K562 (cell line): Measurements from ENCODE around the gene SDR42E2. TPM values are rescaled to one million over a fixed set of nuclear protein-coding genes. Genes with fewer than 3 reads are reported as not detected.

Source experiments
- ARID3A ChIP-seq: IDR thresholded peaks from 2 replicates; pipeline ENCODE4 v1.6.1; 2012; ENCODE audit warnings: low read depth, low read length, improper control_type of control experiment, borderline replicate concordance
- BRCA1 ChIP-seq, 2 experiments: fragments of 450-650 bp in 1 of 2; sonication (generic) in 1 of 2; formaldehyde crosslinking in 1 of 2; IDR thresholded peaks; 2 replicates each; pipeline versions ENCODE4 v1.5.0 to v1.6.1; 2017 to 2020; ENCODE audit warnings: mild to moderate bottlenecking in 1 of 2, missing genetic modification reagents in 1 of 2
- CBX2 ChIP-seq: fragments of 200-600 bp; sonication (generic); IDR thresholded peaks from one replicate; pipeline ENCODE4 v1.6.1; 2012; ENCODE audit warnings: mild to moderate bottlenecking, low read length, inconsistent platforms; ENCODE audit not compliant: insufficient read depth, poor library complexity, severe bottlenecking
- CBX8 ChIP-seq: fragments of 200-600 bp; sonication (generic); IDR thresholded peaks from 2 replicates; pipeline ENCODE4 v1.6.1; 2012; ENCODE audit warnings: borderline replicate concordance, mixed run types, low read depth, mild to moderate bottlenecking, moderate library complexity, mixed read lengths, low read length, control low read depth, inconsistent platforms; ENCODE audit not compliant: poor library complexity, severe bottlenecking; ENCODE audit errors: extremely low read depth
- KDM5B ChIP-seq: fragments of 200-600 bp; sonication (generic); IDR thresholded peaks from 2 replicates; pipeline ENCODE4 v1.6.1; 2012; ENCODE audit warnings: low read depth, mild to moderate bottlenecking, moderate library complexity, low read length, control low read depth, inconsistent platforms; ENCODE audit not compliant: insufficient replicate concordance
- KHSRP ChIP-seq: fragments of 450-650 bp; IDR thresholded peaks from 2 replicates; pipeline ENCODE4 v1.6.1; 2017
- LARP7 ChIP-seq: fragments of 450-650 bp; IDR thresholded peaks from 2 replicates; pipeline ENCODE4 v1.6.1; 2016
- MXD1 ChIP-seq: fragments of 250-450 bp; sonication (Bioruptor Pico); IDR thresholded peaks from 2 replicates; pipeline ENCODE4 v1.8.0; 2021; ENCODE audit warnings: borderline replicate concordance, mild to moderate bottlenecking, moderate library complexity; ENCODE audit not compliant: poor library complexity, severe bottlenecking
- NCOA1 ChIP-seq: fragments of 450-650 bp; IDR thresholded peaks from 2 replicates; pipeline ENCODE4 v1.6.1; 2016; ENCODE audit warnings: low read depth
- NFIX ChIP-seq: fragments of 250-450 bp; sonication (Bioruptor Pico); IDR thresholded peaks from 2 replicates; pipeline ENCODE4 v1.4.0; 2020; ENCODE audit warnings: low read depth, mild to moderate bottlenecking, moderate library complexity
- PHF8 ChIP-seq: fragments of 200-600 bp; sonication (generic); IDR thresholded peaks from 2 replicates; pipeline ENCODE4 v1.6.1; 2012; ENCODE audit warnings: mixed run types, mild to moderate bottlenecking, inconsistent platforms, low read length, moderate library complexity, borderline replicate concordance
- SAFB ChIP-seq: fragments of 200-400 bp; formaldehyde crosslinking; IDR thresholded peaks from 2 replicates; pipeline ENCODE4 v1.6.1; 2017; ENCODE audit warnings: low read depth, low read length, borderline replicate concordance
- SAP30 ChIP-seq: fragments of 200-600 bp; sonication (generic); IDR thresholded peaks from 2 replicates; pipeline ENCODE4 v1.6.1; 2012; ENCODE audit warnings: borderline replicate concordance, low read depth, mild to moderate bottlenecking, moderate library complexity, low read length, control low read depth, inconsistent platforms; ENCODE audit not compliant: insufficient read depth, poor library complexity, severe bottlenecking
- SP1 ChIP-seq: sonication (generic); formaldehyde crosslinking; IDR thresholded peaks from 2 replicates; pipeline ENCODE4 v1.8.1; 2022; ENCODE audit warnings: mild to moderate bottlenecking, missing genetic modification reagents
- SRSF1 ChIP-seq: fragments of 200-400 bp; formaldehyde crosslinking; IDR thresholded peaks from 2 replicates; pipeline ENCODE4 v1.6.1; 2017; ENCODE audit warnings: mild to moderate bottlenecking, low read depth, low read length, moderate library complexity
- TOE1 ChIP-seq, 2 experiments: fragments of 450-650 bp in 1 of 2; sonication (generic) in 1 of 2; formaldehyde crosslinking in 1 of 2; IDR thresholded peaks; 2 replicates each; pipeline versions ENCODE4 v1.7.1 to v1.8.0; 2016 to 2022; ENCODE audit warnings: borderline replicate concordance in 2 of 2, mild to moderate bottlenecking in 2 of 2, antibody characterized with exemption in 1 of 2, inconsistent platforms in 1 of 2, low read depth in 1 of 2, missing genetic modification reagents in 1 of 2, moderate library complexity in 1 of 2
- ZBTB11 ChIP-seq, 3 experiments: fragments of 200-800 bp in 1 of 3; fragments of 250-450 bp in 1 of 3; fragments of 450-650 bp in 1 of 3; sonication (Bioruptor Pico) in 1 of 3; sonication (Bioruptor generic) in 1 of 3; formaldehyde crosslinking in 1 of 3; IDR thresholded peaks; 2 replicates each; pipeline versions ENCODE4 v1.6.1 to v1.8.0; 2016 to 2022; ENCODE audit warnings: mild to moderate bottlenecking in 2 of 3, missing genetic modification characterization in 2 of 3, missing compliant biosample characterization in 1 of 3, moderate library complexity in 1 of 3
- ZC3H4 ChIP-seq: sonication (generic); formaldehyde crosslinking; IDR thresholded peaks from 2 replicates; pipeline ENCODE4 v1.9.0; 2021; ENCODE audit warnings: missing genetic modification reagents, borderline replicate concordance
- ZFP1 ChIP-seq: fragments of 450-650 bp; formaldehyde crosslinking; IDR thresholded peaks from 2 replicates; pipeline ENCODE4 v1.4.0; 2020; ENCODE audit warnings: mild to moderate bottlenecking, mixed read lengths
- ZNF316 ChIP-seq: fragments of 450-650 bp; IDR thresholded peaks from 2 replicates; pipeline ENCODE4 v1.6.1; 2016
- polyA plus RNA-seq, 8 experiments: library from polyadenylated mRNA; depleted of rRNA in 4 of 8; stranded (reverse) in 5 of 8; unstranded in 3 of 8; fragments of >200 nt; fragmentation: Nextera tagmentation in 2 of 8; fragmentation: Illumina TruSeq in 1 of 8; extraction: Ambion mirVana in 2 of 8; extraction: Trizol in 1 of 8; gene quantifications; 2 replicates each; pipeline versions ENCODE4 v1.2.1 to v1.2.3, GENCODE V29; 2011 to 2014; ENCODE audit warnings: inconsistent platforms in 1 of 8, missing spikeins in 1 of 8
- total RNA-seq, 7 experiments: library from RNA; depleted of rRNA in 6 of 7; stranded (reverse); fragments of >200 nt in 6 of 7; fragmentation: Illumina TruSeq in 2 of 7; extraction: Trizol in 2 of 7; gene quantifications; 2 replicates each; pipeline versions ENCODE4 v1.2.1 to v1.2.3, GENCODE V29; 2011 to 2021; ENCODE audit warnings: low replicate concordance in 1 of 7

SDR42E2 gene
- total and polyA plus RNA-seq, 9 of the 15 experiments (the other 6 are each of a cell fraction or from before 2014, with no cell fraction given) = 0.03 to 0.07 (median 0.04) TPM; not detected in 4

- no peak for TF ChIP-seq ARID3A
- no peak for TF ChIP-seq PHF8
- TF ChIP-seq TOE1 (IDR thresholded peaks at IDR 0.05; ENCODE audit: borderline replicate concordance) = no peak
- no peak for TF ChIP-seq TOE1 (CRISPR knock-in tag; IDR thresholded peaks at IDR 0.05; ENCODE audit: borderline replicate concordance, low read depth)
- TF ChIP-seq BRCA1 (IDR thresholded peaks at IDR 0.05) = no peak
- TF ChIP-seq BRCA1 (CRISPR knock-in tag; IDR thresholded peaks at IDR 0.05) = no peak
- no peak for TF ChIP-seq SAP30
- no peak for TF ChIP-seq SAFB
- no peak for TF ChIP-seq NFIX (CRISPR knock-in tag)
- no peak for TF ChIP-seq ZFP1 (CRISPR knock-in tag)
- no peak for TF ChIP-seq NCOA1
- TF ChIP-seq KDM5B = peak; percentile 29
- TF ChIP-seq SRSF1 = no peak
- no peak for TF ChIP-seq MXD1 (CRISPR knock-in tag)
- TF ChIP-seq LARP7 = no peak
- no peak for TF ChIP-seq CBX2
- no peak for TF ChIP-seq ZBTB11 (CRISPR knock-in tag; IDR thresholded peaks at IDR 0.05)
- no peak for TF ChIP-seq KHSRP
- TF ChIP-seq CBX8 = no peak
- no peak for TF ChIP-seq ZC3H4 (CRISPR knock-in tag)
- TF ChIP-seq ZNF316 = no peak
- TF ChIP-seq SP1 (CRISPR knock-in tag) = peak; percentile 33; the same call in 1 of the 2 replicates
Observed at GRCh38 chr16:22192261-22193062, 30.2 kb downstream of the SDR42E2 start (continued).
